CD14-positive monocyte (primary cell): ENCODE results near the gene MCC. TPM values are rescaled to one million over a fixed set of nuclear protein-coding genes. Genes with fewer than 3 reads are reported as not detected.

ENCODE experiments used
- DNase-seq, 3 donors: peaks; one replicate each; pipeline ENCODE4 v3.0.0-alpha.2; 2011 to 2022
- H2AFZ ChIP-seq: 2 replicates; pipeline ENCODE4 v1.6.0; 2012; ENCODE audit warnings: mild to moderate bottlenecking, low read depth, low read length, inconsistent platforms; ENCODE audit not compliant: insufficient read depth, poor library complexity, severe bottlenecking
- H3K27ac ChIP-seq, 2 donors: 1 replicate in 1 of 2; 2 replicates in 1 of 2; pipeline ENCODE4 v1.5.1; 2012 to 2013; ENCODE audit warnings: low read length in 2 of 2, control low read depth in 1 of 2, inconsistent platforms in 1 of 2, low read depth in 1 of 2, mild to moderate bottlenecking in 1 of 2
- H3K27me3 ChIP-seq, 2 donors: one replicate each; pipeline versions ENCODE4 v1.6.0 to v1.6.1; 2011 to 2013; ENCODE audit warnings: low read length in 2 of 2; ENCODE audit not compliant: control insufficient read depth in 2 of 2, insufficient read depth in 2 of 2
- H3K36me3 ChIP-seq, 2 donors: replicated peaks in 1 of 2; 1 replicate in 1 of 2; 2 replicates in 1 of 2; pipeline versions ENCODE4 v1.5.1 to v1.6.1; 2012 to 2013; ENCODE audit warnings: low read length in 2 of 2, control low read depth in 1 of 2, inconsistent platforms in 1 of 2, mild to moderate bottlenecking in 1 of 2; ENCODE audit not compliant: insufficient read depth in 2 of 2, control insufficient read depth in 1 of 2
- H3K4me1 ChIP-seq, 2 donors: 1 replicate in 1 of 2; 2 replicates in 1 of 2; pipeline versions ENCODE4 v1.5.1 to v1.6.1; 2012 to 2013; ENCODE audit warnings: low read length in 2 of 2, control low read depth in 1 of 2, inconsistent platforms in 1 of 2, mild to moderate bottlenecking in 1 of 2, moderate library complexity in 1 of 2; ENCODE audit not compliant: insufficient read depth in 2 of 2, control insufficient read depth in 1 of 2
- H3K4me2 ChIP-seq: replicated peaks from 2 replicates; pipeline ENCODE3; 2012; ENCODE audit warnings: low read length, moderate library complexity, mild to moderate bottlenecking; ENCODE audit not compliant: poor library complexity, severe bottlenecking; ENCODE audit errors: extremely low read depth
- H3K4me3 ChIP-seq, 3 experiments: fragments of 200-600 bp in 1 of 3; sonication (generic) in 1 of 3; replicated peaks in 1 of 3; 1 replicate in 2 of 3; 2 replicates in 1 of 3; pipeline ENCODE4 v1.5.1; 2011 to 2013; ENCODE audit warnings: low read length in 3 of 3, mild to moderate bottlenecking in 3 of 3, control low read depth in 2 of 3, low read depth in 2 of 3, inconsistent platforms in 1 of 3, moderate library complexity in 1 of 3
- H3K79me2 ChIP-seq: 2 replicates; pipeline ENCODE4 v1.6.0; 2012; ENCODE audit warnings: mild to moderate bottlenecking, control low read depth, inconsistent platforms, low read length, moderate library complexity; ENCODE audit not compliant: insufficient read depth
- H3K9ac ChIP-seq: 2 replicates; pipeline ENCODE4 v1.6.0; 2017; ENCODE audit warnings: low read length, mild to moderate bottlenecking; ENCODE audit not compliant: insufficient read depth, poor library complexity, severe bottlenecking
- H3K9me3 ChIP-seq, 2 donors: replicated peaks in 1 of 2; 1 replicate in 1 of 2; 2 replicates in 1 of 2; pipeline versions ENCODE4 v1.5.1 to v1.6.1; 2012 to 2013; ENCODE audit warnings: low read length in 2 of 2, control low read depth in 1 of 2; ENCODE audit not compliant: control insufficient read depth in 1 of 2, insufficient read depth in 1 of 2
- H4K20me1 ChIP-seq: 2 replicates; pipeline ENCODE4 v1.6.0; 2012; ENCODE audit warnings: mild to moderate bottlenecking, low read length, control low read depth, moderate library complexity; ENCODE audit not compliant: insufficient read depth
- H3K27ac Mint-ChIP-seq, 7 donors: one replicate each; pipeline ENCODE4 v1.8.0; 2020; ENCODE audit warnings: mild to moderate bottlenecking in 7 of 7, mixed read lengths in 7 of 7, moderate library complexity in 6 of 7, inconsistent platforms in 2 of 7
- H3K27me3 Mint-ChIP-seq, 3 donors: one replicate each; pipeline ENCODE4 v1.8.0; 2021 to 2022; ENCODE audit warnings: low read depth in 3 of 3, mild to moderate bottlenecking in 3 of 3, mixed read lengths in 3 of 3, moderate library complexity in 3 of 3, inconsistent platforms in 1 of 3
- H3K36me3 Mint-ChIP-seq, 2 donors: one replicate each; pipeline ENCODE4 v1.8.0; 2020; ENCODE audit warnings: mixed read lengths in 2 of 2, inconsistent platforms in 1 of 2, mild to moderate bottlenecking in 1 of 2
- H3K4me1 Mint-ChIP-seq: one replicate; pipeline ENCODE4 v1.8.0; 2020; ENCODE audit warnings: mild to moderate bottlenecking, mixed read lengths
- H3K4me3 Mint-ChIP-seq, 2 donors: one replicate each; pipeline ENCODE4 v1.8.0; 2020; ENCODE audit warnings: mild to moderate bottlenecking in 2 of 2, mixed read lengths in 2 of 2, moderate library complexity in 1 of 2
- H3K9me3 Mint-ChIP-seq, 7 donors: one replicate each; pipeline ENCODE4 v1.8.0; 2020 to 2022; ENCODE audit warnings: mixed read lengths in 7 of 7, mild to moderate bottlenecking in 6 of 7, moderate library complexity in 6 of 7, inconsistent platforms in 2 of 7
- WGBS: methylation state at CpG from one replicate; pipeline ENCODE4 v1.1.5; 2013; ENCODE audit warnings: missing lambda C conversion rate; ENCODE audit not compliant: insufficient coverage; 5-methylcytosine and 5-hydroxymethylcytosine counted together
- intact Hi-C, 2 donors: fragments of 100-400 bp; cut with micrococcal nuclease; formaldehyde crosslinking; loops; one replicate each; pipeline versions ENCODE4 v1.15.0 to v1.15.1; 2023
- polyA plus RNA-seq, 3 donors: library from polyadenylated mRNA; depleted of rRNA in 1 of 3; unstranded in 2 of 3; stranded (reverse) in 1 of 3; fragments of 300-500 nt in 2 of 3; fragments of >200 nt in 1 of 3; fragmentation: Illumina TruSeq in 2 of 3; gene quantifications; 1 replicate in 2 of 3; 2 replicates in 1 of 3; pipeline ENCODE4 v1.2.3, GENCODE V29; 2012 to 2021
- TF ChIP-seq, protein P1 (sequence below): fragments of 200-600 bp; IDR thresholded peaks from one replicate; pipeline ENCODE4 v1.8.0; 2022; ENCODE audit warnings: antibody characterized with exemption, mild to moderate bottlenecking

MCC gene
- polyA plus RNA-seq, 3 donors = 0.09 TPM; not detected in 2

GRCh38 chr5:113236536-113237288 is 251.5 kb downstream of the MCC start:
- H2AFZ ChIP-seq = no peak overlapping the region
- no peaks in the 10 kb centered on the region for H3K36me3 ChIP-seq
- no peak overlapping the region for H3K9ac ChIP-seq
- H3K4me1 ChIP-seq = no peaks in the 10 kb centered on the region
- TF ChIP-seq, protein P1, sequence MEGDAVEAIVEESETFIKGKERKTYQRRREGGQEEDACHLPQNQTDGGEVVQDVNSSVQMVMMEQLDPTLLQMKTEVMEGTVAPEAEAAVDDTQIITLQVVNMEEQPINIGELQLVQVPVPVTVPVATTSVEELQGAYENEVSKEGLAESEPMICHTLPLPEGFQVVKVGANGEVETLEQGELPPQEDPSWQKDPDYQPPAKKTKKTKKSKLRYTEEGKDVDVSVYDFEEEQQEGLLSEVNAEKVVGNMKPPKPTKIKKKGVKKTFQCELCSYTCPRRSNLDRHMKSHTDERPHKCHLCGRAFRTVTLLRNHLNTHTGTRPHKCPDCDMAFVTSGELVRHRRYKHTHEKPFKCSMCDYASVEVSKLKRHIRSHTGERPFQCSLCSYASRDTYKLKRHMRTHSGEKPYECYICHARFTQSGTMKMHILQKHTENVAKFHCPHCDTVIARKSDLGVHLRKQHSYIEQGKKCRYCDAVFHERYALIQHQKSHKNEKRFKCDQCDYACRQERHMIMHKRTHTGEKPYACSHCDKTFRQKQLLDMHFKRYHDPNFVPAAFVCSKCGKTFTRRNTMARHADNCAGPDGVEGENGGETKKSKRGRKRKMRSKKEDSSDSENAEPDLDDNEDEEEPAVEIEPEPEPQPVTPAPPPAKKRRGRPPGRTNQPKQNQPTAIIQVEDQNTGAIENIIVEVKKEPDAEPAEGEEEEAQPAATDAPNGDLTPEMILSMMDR = no peak
- no peaks in the 10 kb centered on the region for H3K9me3 ChIP-seq
- H3K27me3 ChIP-seq = peaks cover 13 to 17% of the 10 kb centered on the region in 2 donors
- no peaks in the 10 kb centered on the region for H3K79me2 ChIP-seq
- H3K27ac Mint-ChIP-seq = no peak overlapping the region
- no peaks in the 10 kb centered on the region for H3K36me3 Mint-ChIP-seq
- DNase-seq = no peak
- H3K27me3 Mint-ChIP-seq = peaks cover 6 to 16% (median 15%) of the 10 kb centered on the region in 3 donors
- H3K4me2 ChIP-seq = no peak overlapping the region
- no peaks in the 10 kb centered on the region for H4K20me1 ChIP-seq
- H3K4me1 Mint-ChIP-seq = no peaks in the 10 kb centered on the region
- H3K4me3 ChIP-seq = no peak overlapping the region
- no peaks in the 10 kb centered on the region for H3K9me3 Mint-ChIP-seq
- H3K27ac ChIP-seq = no peak overlapping the region
- no peak overlapping the region for H3K4me3 Mint-ChIP-seq
- 100% methylated on average over 1 of the region's 10 CpGs for WGBS
- intact Hi-C loops = no loop called here

DNA sequence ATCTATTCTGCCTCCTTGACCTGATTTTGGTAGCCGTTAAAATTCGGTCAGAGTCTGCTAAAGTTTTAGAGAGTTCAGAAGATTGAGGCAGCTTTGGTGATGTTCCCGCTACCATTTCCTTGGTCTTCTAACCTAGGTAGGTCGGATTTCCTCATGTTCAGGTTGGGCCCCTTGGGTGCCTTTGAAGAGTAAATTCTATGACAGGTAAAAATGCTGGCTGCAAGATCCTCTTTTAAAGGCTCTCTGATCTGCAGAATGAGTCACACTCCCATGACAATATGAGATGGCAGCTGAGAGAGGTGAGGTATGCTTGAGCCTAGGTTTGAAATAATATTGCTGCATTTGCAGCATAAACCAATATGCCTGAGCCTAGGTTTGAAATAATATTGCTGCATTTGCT is 252.4 kb downstream of the MCC start:
- Histone ChIP-seq H4K20me1 (no peaks in the 10 kb centered on the region), H3K27me3 (peaks cover 13 to 20% of the 10 kb centered on the region in 2 donors), H3K4me3 (no peak overlapping the region), H3K4me1 (no peaks in the 10 kb centered on the region), H3K27ac (no peak overlapping the region), H3K4me2 (no peak overlapping the region), H3K36me3 (no peaks in the 10 kb centered on the region), H3K9ac (no peak overlapping the region), H3K9me3 (no peaks in the 10 kb centered on the region), H2AFZ (no peak overlapping the region), H3K79me2 (no peaks in the 10 kb centered on the region)
- intact Hi-C loops = no loop called here
- no peak for DNase-seq
- no peaks in the 10 kb centered on the region for H3K9me3 Mint-ChIP-seq
- H3K36me3 Mint-ChIP-seq = no peaks in the 10 kb centered on the region
- no peak overlapping the region for H3K4me3 Mint-ChIP-seq
- peaks cover 6 to 18% (median 14%) of the 10 kb centered on the region in 3 donors for H3K27me3 Mint-ChIP-seq
- TF ChIP-seq, protein P1 = no peak
- no peak overlapping the region for H3K27ac Mint-ChIP-seq
- no peaks in the 10 kb centered on the region for H3K4me1 Mint-ChIP-seq
- WGBS = 100% methylated on average over 3 of the region's 4 CpGs
